HepG2 (cell line): Measurements from ENCODE around the gene CACNA1D. TPM values are rescaled to one million over a fixed set of nuclear protein-coding genes. Genes with fewer than 3 reads are reported as not detected.

Experiments
- CBFB ChIP-seq: sonication (generic); formaldehyde crosslinking; IDR thresholded peaks from 2 replicates; pipeline ENCODE4 v1.4.0; 2020; ENCODE audit warnings: missing genetic modification reagents
- CREM ChIP-seq, 2 experiments: sonication (generic) in 1 of 2; formaldehyde crosslinking in 1 of 2; IDR thresholded peaks; 2 replicates each; pipeline versions ENCODE4 v1.4.0 to v1.6.1; 2016 to 2020; ENCODE audit warnings: antibody characterized with exemption in 1 of 2, mild to moderate bottlenecking in 1 of 2, missing genetic modification reagents in 1 of 2
- JUN ChIP-seq: sonication (generic); formaldehyde crosslinking; IDR thresholded peaks from 2 replicates; pipeline ENCODE4 v1.4.0; 2020; ENCODE audit warnings: mild to moderate bottlenecking, missing genetic modification reagents
- PHF8 ChIP-seq: sonication (generic); formaldehyde crosslinking; IDR thresholded peaks from 2 replicates; pipeline ENCODE4 v1.5.0; 2020; ENCODE audit warnings: missing genetic modification reagents
- SMARCC2 ChIP-seq: fragments of 450-650 bp; IDR thresholded peaks from 2 replicates; pipeline ENCODE4 v1.6.1; 2017; ENCODE audit warnings: antibody characterized with exemption, mild to moderate bottlenecking
- SMARCE1 ChIP-seq: fragments of 450-650 bp; IDR thresholded peaks from 2 replicates; pipeline ENCODE4 v1.6.1; 2017; ENCODE audit warnings: borderline replicate concordance
- SUZ12 ChIP-seq: fragments of 150-350 bp; IDR thresholded peaks from 2 replicates; pipeline ENCODE4 v1.6.1; 2014; ENCODE audit warnings: low read depth, low read length
- ZNF20 ChIP-seq: sonication (generic); formaldehyde crosslinking; IDR thresholded peaks from 2 replicates; pipeline ENCODE4 v1.4.0; 2020; ENCODE audit warnings: mild to moderate bottlenecking, moderate library complexity, missing genetic modification reagents
- ZNF780A ChIP-seq: sonication (generic); formaldehyde crosslinking; IDR thresholded peaks from 2 replicates; pipeline ENCODE4 v1.8.0; 2022; ENCODE audit warnings: mild to moderate bottlenecking, missing genetic modification reagents, moderate library complexity
- polyA plus RNA-seq, 8 experiments: library from polyadenylated mRNA; depleted of rRNA in 3 of 8; stranded (reverse) in 7 of 8; unstranded in 1 of 8; fragments of >200 nt; fragmentation: Illumina TruSeq in 4 of 8; extraction: Trizol in 4 of 8; gene quantifications; 2 replicates each; pipeline versions ENCODE4 v1.2.1 to v1.2.3, GENCODE V29; 2011 to 2016; ENCODE audit warnings: low read depth in 4 of 8, missing spikeins in 1 of 8, mixed read lengths in 1 of 8; ENCODE audit not compliant: insufficient read depth in 1 of 8
- total RNA-seq, 5 experiments: library from RNA; depleted of rRNA; stranded (reverse); fragments of >200 nt; fragmentation: Illumina TruSeq; extraction: Trizol; gene quantifications; 2 replicates each; pipeline ENCODE4 v1.2.3, GENCODE V29; 2016; ENCODE audit warnings: low read depth in 1 of 5
- TF ChIP-seq, protein P1 (sequence below), 2 experiments: sonication (generic) in 1 of 2; formaldehyde crosslinking in 1 of 2; IDR thresholded peaks; 2 replicates each; pipeline versions ENCODE4 v1.4.0 to v1.6.1; 2016 to 2020; ENCODE audit warnings: borderline replicate concordance in 1 of 2, low read depth in 1 of 2, mild to moderate bottlenecking in 1 of 2, missing genetic modification reagents in 1 of 2
- TF ChIP-seq, protein P2 (sequence below): IDR thresholded peaks from 2 replicates; pipeline ENCODE4 v1.6.1; 2016; ENCODE audit warnings: low read depth
- TF ChIP-seq, protein P3 (sequence below), 2 experiments: fragments of 450-650 bp in 1 of 2; sonication (generic) in 1 of 2; formaldehyde crosslinking in 1 of 2; IDR thresholded peaks; 2 replicates each; pipeline versions ENCODE4 v1.6.1 to v1.8.0; 2016 to 2022; ENCODE audit warnings: antibody characterized with exemption in 1 of 2, mild to moderate bottlenecking in 1 of 2, missing genetic modification reagents in 1 of 2

CACNA1D gene
- total and polyA plus RNA-seq, 2 of the 13 experiments (the other 11 are each of a cell fraction or from before 2014, with no cell fraction given), result 0.26 to 0.38 TPM

DNA sequence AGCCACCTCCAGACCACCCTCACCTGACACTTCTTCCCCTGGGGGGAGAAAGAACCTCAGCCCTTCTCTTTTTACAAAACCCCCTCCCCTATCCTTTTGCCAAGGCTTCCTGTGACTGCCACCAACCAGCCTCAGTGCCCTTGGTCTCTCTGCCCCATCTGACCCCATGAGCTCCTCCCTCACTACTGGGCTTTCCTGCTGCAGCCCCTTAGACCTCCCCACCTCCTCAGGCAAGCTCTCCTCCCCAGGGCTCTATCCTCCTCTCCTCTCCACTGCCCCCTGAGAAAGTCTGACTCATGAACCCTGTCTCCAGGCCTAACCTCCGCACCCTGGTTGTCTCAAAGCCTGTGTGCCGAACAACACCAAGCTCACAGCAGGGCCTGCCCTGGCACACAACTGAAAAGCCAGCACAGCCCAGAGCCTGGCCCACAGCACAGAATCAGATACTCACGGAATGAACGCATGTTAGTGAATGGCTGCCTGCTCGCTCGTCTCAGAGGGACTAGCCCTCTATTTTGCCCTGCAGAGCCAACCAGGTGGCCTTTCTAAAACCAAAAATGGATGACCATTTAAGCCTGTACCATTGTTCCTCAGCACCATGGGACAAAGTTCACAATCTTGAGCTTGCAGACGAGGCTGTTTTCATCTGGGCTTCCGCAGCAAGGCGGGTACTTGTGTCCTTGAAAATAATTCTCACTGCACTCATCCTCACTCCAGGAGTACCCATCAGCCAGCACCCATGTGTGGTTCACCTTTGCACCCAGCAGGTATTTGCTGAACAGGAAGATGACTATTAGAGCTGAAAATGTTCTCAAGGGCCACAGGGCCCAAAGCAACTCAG lies 350.1 kb downstream of the CACNA1D start (continued):
- TF ChIP-seq, protein P1, sequence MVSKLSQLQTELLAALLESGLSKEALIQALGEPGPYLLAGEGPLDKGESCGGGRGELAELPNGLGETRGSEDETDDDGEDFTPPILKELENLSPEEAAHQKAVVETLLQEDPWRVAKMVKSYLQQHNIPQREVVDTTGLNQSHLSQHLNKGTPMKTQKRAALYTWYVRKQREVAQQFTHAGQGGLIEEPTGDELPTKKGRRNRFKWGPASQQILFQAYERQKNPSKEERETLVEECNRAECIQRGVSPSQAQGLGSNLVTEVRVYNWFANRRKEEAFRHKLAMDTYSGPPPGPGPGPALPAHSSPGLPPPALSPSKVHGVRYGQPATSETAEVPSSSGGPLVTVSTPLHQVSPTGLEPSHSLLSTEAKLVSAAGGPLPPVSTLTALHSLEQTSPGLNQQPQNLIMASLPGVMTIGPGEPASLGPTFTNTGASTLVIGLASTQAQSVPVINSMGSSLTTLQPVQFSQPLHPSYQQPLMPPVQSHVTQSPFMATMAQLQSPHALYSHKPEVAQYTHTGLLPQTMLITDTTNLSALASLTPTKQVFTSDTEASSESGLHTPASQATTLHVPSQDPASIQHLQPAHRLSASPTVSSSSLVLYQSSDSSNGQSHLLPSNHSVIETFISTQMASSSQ (IDR thresholded peaks at IDR 0.05; ENCODE audit: low read depth), result no peak
- TF ChIP-seq, protein P1 (CRISPR knock-in tag; IDR thresholded peaks at IDR 0.05; ENCODE audit: borderline replicate concordance), result peak; percentile 48; the same call in 1 of the 2 replicates
- TF ChIP-seq ZNF780A (CRISPR knock-in tag) (no peak), SUZ12 (no peak), JUN (CRISPR knock-in tag) (0 out of 2 replicates have a peak, but pooled peaks have one; percentile 24), ZNF20 (CRISPR knock-in tag) (peak; percentile 47; the same call in 1 of the 2 replicates), SMARCC2 (no peak), SMARCE1 (no peak), CREM (IDR thresholded peaks at IDR 0.05) (peak; percentile 24; the same call in 1 of the 2 replicates), CREM (CRISPR knock-in tag; IDR thresholded peaks at IDR 0.05) (no peak), PHF8 (CRISPR knock-in tag) (peak; percentile 69), CBFB (CRISPR knock-in tag) (no peak)
- TF ChIP-seq, protein P2, sequence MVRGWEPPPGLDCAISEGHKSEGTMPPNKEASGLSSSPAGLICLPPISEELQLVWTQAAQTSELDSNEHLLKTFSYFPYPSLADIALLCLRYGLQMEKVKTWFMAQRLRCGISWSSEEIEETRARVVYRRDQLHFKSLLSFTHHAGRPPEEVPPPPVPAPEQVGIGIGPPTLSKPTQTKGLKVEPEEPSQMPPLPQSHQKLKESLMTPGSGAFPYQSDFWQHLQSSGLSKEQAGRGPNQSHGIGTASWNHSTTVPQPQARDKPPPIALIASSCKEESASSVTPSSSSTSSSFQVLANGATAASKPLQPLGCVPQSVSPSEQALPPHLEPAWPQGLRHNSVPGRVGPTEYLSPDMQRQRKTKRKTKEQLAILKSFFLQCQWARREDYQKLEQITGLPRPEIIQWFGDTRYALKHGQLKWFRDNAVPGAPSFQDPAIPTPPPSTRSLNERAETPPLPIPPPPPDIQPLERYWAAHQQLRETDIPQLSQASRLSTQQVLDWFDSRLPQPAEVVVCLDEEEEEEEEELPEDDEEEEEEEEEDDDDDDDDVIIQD (CRISPR knock-in tag), result no peak
- TF ChIP-seq, protein P3, sequence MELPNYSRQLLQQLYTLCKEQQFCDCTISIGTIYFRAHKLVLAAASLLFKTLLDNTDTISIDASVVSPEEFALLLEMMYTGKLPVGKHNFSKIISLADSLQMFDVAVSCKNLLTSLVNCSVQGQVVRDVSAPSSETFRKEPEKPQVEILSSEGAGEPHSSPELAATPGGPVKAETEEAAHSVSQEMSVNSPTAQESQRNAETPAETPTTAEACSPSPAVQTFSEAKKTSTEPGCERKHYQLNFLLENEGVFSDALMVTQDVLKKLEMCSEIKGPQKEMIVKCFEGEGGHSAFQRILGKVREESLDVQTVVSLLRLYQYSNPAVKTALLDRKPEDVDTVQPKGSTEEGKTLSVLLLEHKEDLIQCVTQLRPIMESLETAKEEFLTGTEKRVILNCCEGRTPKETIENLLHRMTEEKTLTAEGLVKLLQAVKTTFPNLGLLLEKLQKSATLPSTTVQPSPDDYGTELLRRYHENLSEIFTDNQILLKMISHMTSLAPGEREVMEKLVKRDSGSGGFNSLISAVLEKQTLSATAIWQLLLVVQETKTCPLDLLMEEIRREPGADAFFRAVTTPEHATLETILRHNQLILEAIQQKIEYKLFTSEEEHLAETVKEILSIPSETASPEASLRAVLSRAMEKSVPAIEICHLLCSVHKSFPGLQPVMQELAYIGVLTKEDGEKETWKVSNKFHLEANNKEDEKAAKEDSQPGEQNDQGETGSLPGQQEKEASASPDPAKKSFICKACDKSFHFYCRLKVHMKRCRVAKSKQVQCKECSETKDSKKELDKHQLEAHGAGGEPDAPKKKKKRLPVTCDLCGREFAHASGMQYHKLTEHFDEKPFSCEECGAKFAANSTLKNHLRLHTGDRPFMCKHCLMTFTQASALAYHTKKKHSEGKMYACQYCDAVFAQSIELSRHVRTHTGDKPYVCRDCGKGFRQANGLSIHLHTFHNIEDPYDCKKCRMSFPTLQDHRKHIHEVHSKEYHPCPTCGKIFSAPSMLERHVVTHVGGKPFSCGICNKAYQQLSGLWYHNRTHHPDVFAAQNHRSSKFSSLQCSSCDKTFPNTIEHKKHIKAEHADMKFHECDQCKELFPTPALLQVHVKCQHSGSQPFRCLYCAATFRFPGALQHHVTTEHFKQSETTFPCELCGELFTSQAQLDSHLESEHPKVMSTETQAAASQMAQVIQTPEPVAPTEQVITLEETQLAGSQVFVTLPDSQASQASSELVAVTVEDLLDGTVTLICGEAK (IDR thresholded peaks at IDR 0.05), result no peak
- TF ChIP-seq, protein P3 (CRISPR knock-in tag; IDR thresholded peaks at IDR 0.05), result no peak
